Small intestine (tissue), 7 donors: ENCODE measurements around the gene AVEN. TPM values are rescaled to one million over a fixed set of nuclear protein-coding genes. Genes with fewer than 3 reads are reported as not detected.

Experiments
- DNase-seq, 2 donors: peaks; one replicate each; pipeline versions ENCODE4 v3.0.0 to v3.0.0-alpha.2; 2013
- FAIRE-seq: peaks from 2 replicates; lab custom pipeline; 2012; peaks lifted over from hg19 to GRCh38; lab: Jason Lieb, UNC
- H3K27ac ChIP-seq, 3 donors: one replicate each; pipeline ENCODE4 v1.5.1; 2013; ENCODE audit warnings: low read length in 2 of 3, mild to moderate bottlenecking in 2 of 3, control low read depth in 1 of 3, inconsistent platforms in 1 of 3, low read depth in 1 of 3, moderate library complexity in 1 of 3
- H3K27me3 ChIP-seq, 3 donors: one replicate each; pipeline ENCODE4 v1.6.1; 2013; ENCODE audit warnings: low read length in 3 of 3, inconsistent platforms in 1 of 3; ENCODE audit not compliant: control insufficient read depth in 3 of 3, insufficient read depth in 3 of 3
- H3K36me3 ChIP-seq, 3 donors: one replicate each; pipeline ENCODE4 v1.6.1; 2013; ENCODE audit warnings: low read length in 3 of 3, inconsistent platforms in 1 of 3, low read depth in 1 of 3, mild to moderate bottlenecking in 1 of 3, moderate library complexity in 1 of 3; ENCODE audit not compliant: control insufficient read depth in 3 of 3, insufficient read depth in 2 of 3
- H3K4me1 ChIP-seq, 3 donors: one replicate each; pipeline ENCODE4 v1.6.1; 2013; ENCODE audit warnings: low read length in 2 of 3, inconsistent platforms in 1 of 3, low read depth in 1 of 3, mild to moderate bottlenecking in 1 of 3, moderate library complexity in 1 of 3; ENCODE audit not compliant: control insufficient read depth in 3 of 3, insufficient read depth in 2 of 3
- H3K4me3 ChIP-seq, 3 donors: one replicate each; pipeline ENCODE4 v1.5.1; 2013; ENCODE audit warnings: low read length in 3 of 3, control low read depth in 1 of 3, inconsistent platforms in 1 of 3, low read depth in 1 of 3, mild to moderate bottlenecking in 1 of 3, moderate library complexity in 1 of 3
- H3K9me3 ChIP-seq, 2 donors: one replicate each; pipeline ENCODE4 v1.6.1; 2013; ENCODE audit warnings: low read depth in 1 of 2, low read length in 1 of 2; ENCODE audit not compliant: control insufficient read depth in 2 of 2, insufficient read depth in 1 of 2
- WGBS, 3 donors: extraction: QIAGEN DNeasy Blood & Tissue Kit; methylation state at CpG; one replicate each; pipeline ENCODE4 v1.1.7; 2013; 5-methylcytosine and 5-hydroxymethylcytosine counted together
- polyA plus RNA-seq, 4 donors: library from polyadenylated mRNA; stranded (reverse) in 3 of 4; unstranded in 1 of 4; fragments of 200-250 nt in 3 of 4; fragments of 120-200 nt in 1 of 4; gene quantifications; one replicate each; pipeline versions ENCODE4 v1.2.1 to v1.2.3, GENCODE V29; 2013
- donor health status: healthy with polysubstance abuse.
- donor health status: control.
- donor health status: control.
- donor health status: Bipolar disorder and iron deficiency.
- donor health status: healthy.

Gene AVEN
- polyA plus RNA-seq, 4 donors, result 9.1 to 13.4 (median 12.8) TPM

DNA sequence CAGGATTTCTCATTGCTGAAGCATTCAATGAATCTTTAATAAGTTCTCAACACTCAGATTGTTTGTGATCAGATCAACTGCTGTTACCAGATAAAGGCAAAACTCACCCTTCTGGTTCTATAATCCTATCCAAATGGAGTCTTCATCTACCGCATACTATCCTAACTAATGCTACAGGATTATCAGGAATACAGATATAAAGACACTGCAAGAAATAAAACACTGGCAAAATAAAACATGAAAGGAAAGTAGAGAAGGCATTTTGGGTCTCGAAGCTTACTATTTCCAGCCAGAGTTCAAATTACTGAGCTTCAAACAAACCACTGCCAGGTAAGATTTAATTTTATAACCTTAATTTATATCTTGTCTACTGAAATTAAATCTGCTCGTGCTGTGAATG is 70.2 kb downstream of the AVEN start:
- Histone ChIP-seq H3K4me1 (no peaks in the 10 kb centered on the region), H3K27me3 (no peaks in the 10 kb centered on the region), H3K36me3 (no peaks in the 10 kb centered on the region), H3K27ac (no peak overlapping the region), H3K4me3 (no peak overlapping the region), H3K9me3 (no peaks in the 10 kb centered on the region)
- no peak for DNase-seq
- WGBS, 3 donors, result 61 to 82% (median 72%) methylated on average over 3 of the region's 3 CpGs
- FAIRE-seq, result no peak

- no peak within 1 kb of the TSS for H3K27ac ChIP-seq
Observed at GRCh38 chr15:33968224-33968623, 70.8 kb downstream of the AVEN start, which contains the start of gene CHRM5. CHRM5 (plus strand) TSS chr15:33968497; CDS start chr15:34062718, 94,221 bp downstream.

DNA sequence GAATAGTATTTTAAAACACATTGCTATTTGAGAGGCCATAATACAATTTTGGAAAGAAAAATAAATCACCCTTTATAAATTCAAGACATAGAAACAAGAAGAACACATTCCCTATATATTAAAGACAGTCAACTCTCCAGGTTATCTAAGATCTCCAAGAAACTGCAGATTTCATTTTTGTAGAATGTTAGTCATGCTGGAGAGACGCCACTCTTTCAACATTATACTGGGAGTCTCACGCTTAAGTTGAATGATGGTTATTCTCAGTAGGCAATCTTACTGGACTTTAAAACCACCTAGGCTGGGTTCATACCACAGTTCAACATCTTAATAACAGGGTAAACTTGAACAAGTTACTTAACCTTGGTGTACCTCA is 74.4 kb downstream of the AVEN start:
- Histone ChIP-seq H3K4me1 (no peaks in the 10 kb centered on the region), H3K27me3 (no peaks in the 10 kb centered on the region), H3K27ac (no peak overlapping the region), H3K9me3 (no peaks in the 10 kb centered on the region), H3K36me3 (no peaks in the 10 kb centered on the region), H3K4me3 (no peak overlapping the region)
- FAIRE-seq, result no peak
- 95 to 100% (median 97%) methylated on average over 2 of the region's 2 CpGs for WGBS, 3 donors
- DNase-seq, result no peak

More at GRCh38 chr15:33968224-33968623, 70.8 kb downstream of the AVEN start, which contains the start of gene CHRM5:
- H3K9me3 ChIP-seq, result no peaks in the 10 kb centered on the region
- FAIRE-seq, result no peak
- no peaks in the 10 kb centered on the region for H3K4me1 ChIP-seq
- no peaks in the 10 kb centered on the region for H3K27me3 ChIP-seq
- no peaks in the 10 kb centered on the region for H3K36me3 ChIP-seq
- H3K4me3 ChIP-seq, result no peak within 1 kb of the TSS
- DNase-seq, result no peak
- WGBS, 3 donors, result 70 to 77% (median 75%) methylated on average over 6 of the region's 6 CpGs

DNA sequence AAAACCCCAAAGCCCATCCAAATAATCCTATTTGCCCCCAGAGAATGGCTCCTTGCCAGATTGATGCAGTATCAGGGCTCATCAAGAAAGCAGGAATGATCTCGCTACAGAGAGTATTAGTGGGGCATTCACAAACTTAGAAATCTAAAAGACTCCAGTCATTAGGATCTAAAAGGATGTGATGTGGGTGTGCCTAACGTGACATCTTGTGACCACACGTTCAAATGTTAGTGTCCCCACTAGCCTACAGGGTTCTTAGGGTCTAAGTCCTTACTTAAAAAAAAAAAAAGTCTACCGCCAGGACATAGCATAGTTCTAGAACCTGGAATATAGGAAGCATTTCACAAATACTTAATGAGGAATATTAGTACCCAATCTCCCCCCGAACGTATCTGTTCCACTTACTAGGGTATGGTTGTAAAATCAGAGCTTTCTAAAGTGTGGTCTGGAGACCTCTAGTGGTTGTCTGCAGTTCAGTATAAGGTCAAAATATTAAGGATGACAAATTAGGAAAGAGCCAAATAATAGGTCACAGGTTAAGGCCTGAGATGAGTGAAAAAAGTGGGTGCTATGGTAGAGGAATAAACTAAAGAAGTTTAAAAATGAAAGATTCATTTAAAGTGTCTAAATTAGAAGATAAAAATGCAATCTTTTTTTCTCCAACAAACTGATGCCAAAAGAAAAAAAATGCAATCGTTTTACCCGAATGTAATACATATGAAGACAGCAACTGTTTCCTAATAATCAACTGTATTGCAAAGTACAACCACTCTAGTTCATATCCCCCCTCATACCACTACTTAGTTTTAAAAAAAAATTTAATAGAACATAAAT is 75.0 kb downstream of the AVEN start:
- WGBS, 3 donors, result 58% methylated on average over 8 of the region's 8 CpGs
- H3K27ac ChIP-seq, result no peak overlapping the region
- FAIRE-seq (peak; percentile 10), DNase-seq (peak; percentile 15 to 32)
- no peak overlapping the region for H3K4me3 ChIP-seq
- no peaks in the 10 kb centered on the region for H3K27me3 ChIP-seq
- H3K36me3 ChIP-seq, result no peaks in the 10 kb centered on the region
- no peaks in the 10 kb centered on the region for H3K9me3 ChIP-seq
- no peaks in the 10 kb centered on the region for H3K4me1 ChIP-seq

- H3K27me3 ChIP-seq, result no peaks in the 10 kb centered on the region
- FAIRE-seq (no peak), DNase-seq (peak in 1 of 2 donors; percentile 10)
- no peak overlapping the region for H3K4me3 ChIP-seq
- H3K27ac ChIP-seq, result no peak overlapping the region
- H3K36me3 ChIP-seq, result no peaks in the 10 kb centered on the region
- H3K9me3 ChIP-seq, result no peaks in the 10 kb centered on the region
- no peaks in the 10 kb centered on the region for H3K4me1 ChIP-seq
- 43 to 63% (median 61%) methylated on average over 3 of the region's 3 CpGs for WGBS, 3 donors
Observed at GRCh38 chr15:33960549-33960935, 78.5 kb downstream of the AVEN start.

GRCh38 chr15:33959844-33960548 is 79.0 kb downstream of the AVEN start:
- Histone ChIP-seq H3K36me3 (no peaks in the 10 kb centered on the region), H3K4me1 (no peaks in the 10 kb centered on the region), H3K27me3 (no peaks in the 10 kb centered on the region), H3K4me3 (no peak overlapping the region), H3K27ac (no peak overlapping the region), H3K9me3 (no peaks in the 10 kb centered on the region)
- 80 to 89% (median 82%) methylated on average over 7 of the region's 7 CpGs for WGBS, 3 donors
- FAIRE-seq (no peak), DNase-seq (no peak)

DNA sequence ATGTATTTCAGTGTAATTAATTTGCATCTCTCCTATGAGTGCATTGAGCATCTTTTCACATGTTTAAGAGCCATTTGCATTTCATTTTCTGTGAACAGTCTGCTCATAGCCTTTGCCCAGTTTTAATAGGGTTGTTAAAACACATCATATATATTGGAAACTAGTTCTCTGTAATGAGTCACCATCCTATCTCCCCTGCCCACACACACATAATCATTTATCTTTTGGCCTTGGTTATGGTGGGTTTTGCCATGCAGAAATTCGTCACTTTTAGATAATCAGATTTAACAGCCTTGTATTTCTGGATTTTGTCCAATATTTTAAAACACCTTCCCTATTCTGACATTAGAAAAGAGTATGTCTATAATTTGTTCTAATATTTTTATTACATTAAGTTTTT is 82.6 kb downstream of the AVEN start:
- no peaks in the 10 kb centered on the region for H3K4me1 ChIP-seq
- H3K9me3 ChIP-seq, result no peaks in the 10 kb centered on the region
- no peak for FAIRE-seq
- H3K27me3 ChIP-seq, result no peaks in the 10 kb centered on the region
- WGBS, 3 donors, result 17 to 50% (median 18%) methylated on average over 1 of the region's 1 CpG
- no peak overlapping the region for H3K27ac ChIP-seq
- H3K36me3 ChIP-seq, result no peaks in the 10 kb centered on the region
- no peak for DNase-seq
- H3K4me3 ChIP-seq, result no peak overlapping the region

DNA sequence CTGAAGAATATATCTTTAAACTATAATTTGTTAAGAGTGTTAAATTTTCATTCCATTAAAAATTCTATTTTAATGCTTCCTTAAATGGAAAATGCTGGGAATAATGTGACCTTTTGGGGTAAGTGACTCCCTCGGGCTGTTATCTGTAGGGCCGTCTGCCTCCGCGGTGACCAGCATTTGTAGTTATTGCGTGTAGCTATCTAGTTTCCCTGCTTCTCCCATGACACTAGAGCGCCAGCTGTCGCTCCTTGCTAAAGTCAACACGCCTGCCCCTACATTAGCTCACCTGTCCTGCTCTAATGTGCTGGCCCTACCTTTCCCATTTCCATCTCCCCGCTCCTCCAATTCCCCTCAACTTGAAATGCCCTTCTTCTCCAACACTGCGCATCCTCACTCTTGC is 83.1 kb downstream of the AVEN start:
- Histone ChIP-seq H3K27me3 (no peaks in the 10 kb centered on the region), H3K36me3 (no peaks in the 10 kb centered on the region), H3K27ac (no peak overlapping the region), H3K9me3 (no peaks in the 10 kb centered on the region), H3K4me3 (no peak overlapping the region), H3K4me1 (no peaks in the 10 kb centered on the region)
- FAIRE-seq (no peak), DNase-seq (peak; percentile 8 to 14)
- 70 to 77% (median 72%) methylated on average over 10 of the region's 10 CpGs for WGBS, 3 donors
